Coronary artery (tissue), 2 donors: ENCODE data around the gene SLC25A21.
"Not testable (repeated sequence)": the region's sequence is repeated elsewhere in the genome, so short reads cannot be mapped to it uniquely, and the experiment has no call there.

ENCODE experiments used
- DNase-seq: peaks from one replicate; pipeline ENCODE4 v3.0.0-alpha.2; 2017; ENCODE audit warnings: low spot score
- H3K27ac ChIP-seq, 2 donors: fragments of 200-600 bp; sonication (generic); one replicate each; pipeline ENCODE4 v1.5.1; 2016 to 2019
- H3K4me3 ChIP-seq: fragments of 200-600 bp; sonication (generic); 2 replicates; pipeline ENCODE4 v1.5.1; 2016; ENCODE audit warnings: mild to moderate bottlenecking, moderate library complexity
- TF ChIP-seq, protein P1 (sequence below): fragments of 200-600 bp; sonication (generic); IDR thresholded peaks from one replicate; pipeline ENCODE4 v1.5.1; 2019; ENCODE audit warnings: antibody characterized with exemption

The SLC25A21 gene

DNA sequence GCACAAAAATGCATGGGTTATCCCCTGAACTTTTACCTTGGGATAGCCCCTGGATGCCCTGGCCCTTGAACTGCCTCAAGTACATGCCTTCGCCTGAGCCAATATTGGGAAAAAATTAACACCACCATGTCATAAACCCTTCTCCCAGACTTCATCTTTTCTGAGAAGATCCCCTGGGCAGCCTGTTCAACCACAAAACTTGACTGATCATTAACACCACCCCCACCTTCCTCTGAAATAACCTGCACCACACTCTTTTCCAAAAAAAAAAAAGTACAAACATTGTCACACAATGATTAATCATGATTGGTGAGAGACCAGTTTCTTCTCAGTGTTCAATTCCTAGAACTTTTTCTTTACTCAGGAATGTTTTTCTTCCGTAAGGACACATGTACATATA, 292.8 kb downstream of the SLC25A21 start:
- H3K4me3 ChIP-seq: no peak overlapping the region
- TF ChIP-seq, protein P1, sequence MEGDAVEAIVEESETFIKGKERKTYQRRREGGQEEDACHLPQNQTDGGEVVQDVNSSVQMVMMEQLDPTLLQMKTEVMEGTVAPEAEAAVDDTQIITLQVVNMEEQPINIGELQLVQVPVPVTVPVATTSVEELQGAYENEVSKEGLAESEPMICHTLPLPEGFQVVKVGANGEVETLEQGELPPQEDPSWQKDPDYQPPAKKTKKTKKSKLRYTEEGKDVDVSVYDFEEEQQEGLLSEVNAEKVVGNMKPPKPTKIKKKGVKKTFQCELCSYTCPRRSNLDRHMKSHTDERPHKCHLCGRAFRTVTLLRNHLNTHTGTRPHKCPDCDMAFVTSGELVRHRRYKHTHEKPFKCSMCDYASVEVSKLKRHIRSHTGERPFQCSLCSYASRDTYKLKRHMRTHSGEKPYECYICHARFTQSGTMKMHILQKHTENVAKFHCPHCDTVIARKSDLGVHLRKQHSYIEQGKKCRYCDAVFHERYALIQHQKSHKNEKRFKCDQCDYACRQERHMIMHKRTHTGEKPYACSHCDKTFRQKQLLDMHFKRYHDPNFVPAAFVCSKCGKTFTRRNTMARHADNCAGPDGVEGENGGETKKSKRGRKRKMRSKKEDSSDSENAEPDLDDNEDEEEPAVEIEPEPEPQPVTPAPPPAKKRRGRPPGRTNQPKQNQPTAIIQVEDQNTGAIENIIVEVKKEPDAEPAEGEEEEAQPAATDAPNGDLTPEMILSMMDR: no peak
- H3K27ac ChIP-seq: no peak overlapping the region
- DNase-seq: no peak

DNA sequence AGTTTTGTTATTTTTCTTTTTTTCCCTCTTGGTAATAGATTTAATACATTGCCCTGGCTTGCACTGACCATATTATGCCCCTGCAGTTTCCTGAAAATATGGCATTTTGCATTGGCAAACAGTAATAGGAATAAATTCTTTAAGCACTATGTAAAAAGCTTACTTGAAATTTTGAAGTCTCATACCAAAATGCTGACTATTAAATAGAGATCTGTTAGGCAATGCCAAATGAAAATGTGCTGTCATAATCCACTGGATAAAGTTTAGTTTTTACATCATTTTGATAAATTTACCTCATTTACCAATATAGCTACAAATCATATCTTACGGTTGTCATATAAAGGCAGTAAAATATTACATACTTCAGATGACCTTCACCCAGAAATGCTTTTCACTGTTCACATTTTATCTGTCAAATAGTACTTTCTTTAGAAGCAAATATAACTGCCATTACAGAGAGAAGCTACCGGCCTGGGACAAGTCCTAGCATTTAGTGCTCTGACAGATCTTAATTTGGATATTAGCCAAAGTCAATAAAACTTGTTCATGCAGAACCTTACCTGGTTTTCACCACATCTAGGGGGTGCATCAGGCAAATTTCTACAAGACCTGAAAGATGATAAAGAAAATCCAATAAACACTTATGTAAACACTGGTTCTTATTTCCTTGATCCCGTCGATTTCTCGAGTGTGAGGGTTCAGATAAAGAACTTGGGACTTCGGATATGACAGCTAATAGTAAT, 297.8 kb downstream of the SLC25A21 start:
- DNase-seq: no peak
- H3K4me3 ChIP-seq: no peak overlapping the region
- no peak overlapping the region for H3K27ac ChIP-seq
- TF ChIP-seq, protein P1: no peak

DNA sequence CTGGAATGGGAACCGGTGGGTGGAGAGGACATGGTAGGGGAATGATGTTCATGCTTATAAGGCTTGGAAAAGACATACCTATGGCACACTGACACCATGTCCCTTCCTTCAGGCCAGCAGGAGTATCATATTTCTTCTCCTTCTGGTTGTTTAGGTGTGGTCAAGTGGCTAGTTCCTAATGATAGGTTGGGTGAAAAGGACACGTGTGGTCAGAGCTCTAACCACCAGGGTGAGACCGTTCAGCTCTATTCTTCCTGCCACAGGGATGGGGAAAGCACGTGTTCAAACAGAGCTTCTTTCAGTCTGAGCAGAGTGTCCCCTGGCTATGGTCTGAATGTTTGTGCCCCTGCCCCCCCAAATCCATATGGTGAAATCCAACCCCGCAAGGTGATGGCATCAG, 301.6 kb downstream of the SLC25A21 start:
- TF ChIP-seq, protein P1: no peak
- H3K4me3 ChIP-seq: no peak overlapping the region
- H3K27ac ChIP-seq: no peak overlapping the region
- DNase-seq: no peak

DNA sequence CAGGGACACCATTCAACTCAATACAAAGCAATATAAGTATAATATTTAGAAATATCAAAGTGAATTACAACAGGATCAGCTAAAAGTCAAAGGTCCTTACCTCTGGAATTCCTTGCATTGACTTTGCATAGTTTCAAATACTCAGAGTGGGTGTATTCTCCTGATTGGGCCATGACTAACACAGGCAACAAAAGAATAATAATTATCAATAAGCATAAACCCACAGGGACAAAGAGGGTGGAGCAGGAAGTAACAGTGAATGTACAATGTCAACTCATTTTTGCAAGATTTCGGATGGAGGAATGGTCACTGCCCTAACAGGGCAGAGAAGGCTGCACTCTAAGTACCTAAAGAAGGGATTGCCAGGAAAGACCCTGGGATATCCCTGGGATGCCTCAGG, 303.3 kb downstream of the SLC25A21 start:
- H3K4me3 ChIP-seq: no peak overlapping the region

DNA sequence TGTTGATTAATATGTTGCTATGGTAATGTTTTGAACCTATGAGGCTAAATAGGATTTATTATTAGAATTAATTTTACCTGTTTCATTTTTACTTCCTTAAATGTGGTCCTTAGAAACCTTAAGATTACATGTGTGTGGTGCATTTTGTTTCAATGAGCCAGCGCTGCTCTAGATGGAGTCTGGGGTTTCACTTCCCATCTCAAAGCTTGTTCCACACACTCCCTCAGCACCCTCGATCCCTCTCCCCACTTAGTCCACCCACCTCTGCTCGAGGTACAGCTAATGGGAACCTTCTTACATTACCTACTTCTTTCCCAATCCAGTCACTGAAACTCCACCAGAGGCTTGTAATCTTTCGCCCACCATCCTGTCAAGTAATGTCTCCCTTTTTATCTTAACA, 305.5 kb downstream of the SLC25A21 start:
- H3K27ac ChIP-seq: no peak overlapping the region
- no peak for DNase-seq
- TF ChIP-seq, protein P1: no peak
- H3K4me3 ChIP-seq: no peak overlapping the region

More for the DNA sequence above, 303.3 kb downstream of the SLC25A21 start:
- H3K27ac ChIP-seq: no peak overlapping the region
- TF ChIP-seq, protein P1: no peak
- no peak for DNase-seq

DNA sequence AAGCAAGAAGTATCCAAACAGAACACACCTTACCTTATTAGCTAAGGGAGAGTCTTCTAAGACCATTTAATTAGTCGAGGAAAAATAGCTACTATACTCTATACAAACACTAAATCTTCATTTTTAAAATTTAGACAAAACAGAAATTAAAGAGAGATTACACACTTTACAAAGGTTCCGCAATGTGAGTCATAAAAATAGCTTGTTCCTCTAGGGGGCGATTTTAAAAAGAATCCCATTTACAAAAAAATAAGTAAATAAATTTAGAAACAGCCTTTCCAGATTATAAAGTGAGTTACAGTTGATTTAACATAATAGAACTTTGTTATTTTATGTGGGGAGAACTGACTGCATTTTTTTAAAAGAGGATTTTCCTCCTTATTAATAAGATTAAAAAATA, 309.1 kb downstream of the SLC25A21 start:
- Histone ChIP-seq H3K27ac (no peak overlapping the region), H3K4me3 (no peak overlapping the region)
- no peak for DNase-seq
- TF ChIP-seq, protein P1: no peak

DNA sequence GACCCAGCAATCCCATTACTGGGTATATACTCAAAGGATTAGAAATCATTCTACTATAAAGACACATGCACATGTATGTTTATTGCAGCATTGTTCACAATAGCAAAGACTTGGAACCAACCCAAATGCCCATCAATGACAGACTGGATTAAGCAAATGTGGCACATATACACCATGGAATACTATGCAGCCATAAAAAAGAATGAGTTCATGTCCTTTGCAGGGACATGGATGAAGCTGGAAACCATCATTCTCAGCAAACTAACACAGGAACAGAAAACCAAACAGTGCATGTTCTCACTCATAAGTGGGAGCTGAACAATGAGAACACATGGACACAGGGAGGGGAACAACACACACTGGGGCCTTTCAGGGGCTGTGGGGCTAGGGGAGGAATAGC, 310.2 kb downstream of the SLC25A21 start:
- H3K4me3 ChIP-seq, DNase-seq, H3K27ac ChIP-seq: not testable (repeated sequence)
